Spinal cord (tissue), 10 donors: Measurements from ENCODE around the gene CYP2W1. TPM values are rescaled to one million over a fixed set of nuclear protein-coding genes. Genes with fewer than 3 reads are reported as not detected.
A peak's percentile ranks its signal among the peaks of the same experiment; 100 is the strongest.

ENCODE experiments used
- DNase-seq, 6 donors: peaks; one replicate each; pipeline versions ENCODE4 v3.0.0 to v3.0.0-alpha.2; 2013 to 2015; ENCODE audit warnings: low spot score in 6 of 6, low read depth in 4 of 6
- H3K27ac ChIP-seq: one replicate; pipeline ENCODE4 v1.5.1; 2013; ENCODE audit warnings: low read depth, low read length, control low read depth
- H3K27me3 ChIP-seq: one replicate; pipeline ENCODE4 v1.6.1; 2013; ENCODE audit warnings: low read length; ENCODE audit not compliant: control insufficient read depth, insufficient read depth
- H3K36me3 ChIP-seq: one replicate; pipeline ENCODE4 v1.6.1; 2013; ENCODE audit warnings: low read length; ENCODE audit not compliant: control insufficient read depth, insufficient read depth
- H3K4me1 ChIP-seq: one replicate; pipeline ENCODE4 v1.6.1; 2013; ENCODE audit warnings: low read length; ENCODE audit not compliant: control insufficient read depth, insufficient read depth
- H3K4me3 ChIP-seq: one replicate; pipeline ENCODE4 v1.5.1; 2013; ENCODE audit warnings: low read depth, low read length, control low read depth
- H3K9me3 ChIP-seq: one replicate; pipeline ENCODE4 v1.6.1; 2013; ENCODE audit warnings: low read length; ENCODE audit not compliant: control insufficient read depth, insufficient read depth
- WGBS: methylation state at CpG from one replicate; pipeline ENCODE4 v1.1.5; 2013; ENCODE audit warnings: missing lambda C conversion rate; ENCODE audit not compliant: insufficient coverage; 5-methylcytosine and 5-hydroxymethylcytosine counted together
- polyA plus RNA-seq, 2 donors: library from polyadenylated mRNA; unstranded; fragments of 120-200 nt; gene quantifications; one replicate each; pipeline ENCODE4 v1.2.1, GENCODE V29; 2013; ENCODE audit not compliant: insufficient read length in 2 of 2
- total RNA-seq, 2 donors: library from RNA; depleted of rRNA in 1 of 2; stranded (reverse); fragments of 120-200 nt in 1 of 2; fragments of >200 nt in 1 of 2; gene quantifications; one replicate each; pipeline versions ENCODE4 v1.2.3 to v1.2.4, GENCODE V29; 2013 to 2014
- donor health status: healthy.

Gene CYP2W1
- total and polyA plus RNA-seq, 4 donors: 0.44 to 1.8 (median 1.1) TPM

- Histone ChIP-seq H3K36me3 (peaks cover 9% of the 10 kb centered on the region), H3K27ac (no peak overlapping the region), H3K27me3 (no peaks in the 10 kb centered on the region), H3K9me3 (no peaks in the 10 kb centered on the region), H3K4me1 (peaks cover 47% of the 10 kb centered on the region), H3K4me3 (no peak overlapping the region)
- WGBS: 22% methylated on average over 24 of the region's 24 CpGs
- no peak for DNase-seq
Observed at GRCh38 chr7:988426-988911, 5.5 kb downstream of the CYP2W1 start.

GRCh38 chr7:988963-989529 is 6.1 kb downstream of the CYP2W1 start:
- Histone ChIP-seq H3K4me1 (peaks cover 46% of the 10 kb centered on the region), H3K9me3 (no peaks in the 10 kb centered on the region), H3K27me3 (no peaks in the 10 kb centered on the region), H3K36me3 (peaks cover 10% of the 10 kb centered on the region), H3K27ac (no peak overlapping the region), H3K4me3 (no peak overlapping the region)
- no peak for DNase-seq
- WGBS: 61% methylated on average over 13 of the region's 15 CpGs

DNA sequence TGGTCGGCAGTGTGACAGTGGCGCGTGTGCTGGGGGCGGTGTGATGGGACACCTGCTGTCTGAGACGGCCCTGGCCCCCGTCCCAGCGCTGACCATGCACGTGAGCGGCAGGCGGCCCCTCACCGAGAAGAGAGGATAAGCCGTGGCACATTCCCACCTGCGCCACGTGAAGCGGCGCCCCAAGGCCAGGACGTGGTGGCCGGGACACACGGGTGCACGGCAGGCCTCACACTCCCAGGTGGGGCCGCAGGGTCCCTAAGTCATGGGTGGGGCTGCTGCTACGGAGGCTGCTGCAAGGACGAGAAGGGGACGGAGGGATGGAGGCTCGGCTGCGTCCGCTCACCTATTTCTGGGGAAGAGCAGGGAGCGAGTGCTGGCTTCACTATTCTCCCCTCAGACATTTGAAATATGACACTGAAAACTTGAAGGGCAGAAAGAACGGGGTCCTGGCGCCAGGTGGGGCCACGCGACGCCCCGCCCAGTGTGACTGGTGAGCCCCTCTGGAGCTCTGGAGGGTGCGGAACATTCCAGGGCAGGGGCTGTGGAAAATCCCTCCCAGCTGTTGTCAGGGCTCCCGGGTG is 7.5 kb downstream of the CYP2W1 start:
- Histone ChIP-seq H3K4me1 (peaks cover 49% of the 10 kb centered on the region), H3K4me3 (no peak overlapping the region), H3K27me3 (no peaks in the 10 kb centered on the region), H3K27ac (no peak overlapping the region), H3K36me3 (peaks cover 20% of the 10 kb centered on the region), H3K9me3 (no peaks in the 10 kb centered on the region)
- 86% methylated on average over 34 of the region's 36 CpGs for WGBS
- no peak for DNase-seq

DNA sequence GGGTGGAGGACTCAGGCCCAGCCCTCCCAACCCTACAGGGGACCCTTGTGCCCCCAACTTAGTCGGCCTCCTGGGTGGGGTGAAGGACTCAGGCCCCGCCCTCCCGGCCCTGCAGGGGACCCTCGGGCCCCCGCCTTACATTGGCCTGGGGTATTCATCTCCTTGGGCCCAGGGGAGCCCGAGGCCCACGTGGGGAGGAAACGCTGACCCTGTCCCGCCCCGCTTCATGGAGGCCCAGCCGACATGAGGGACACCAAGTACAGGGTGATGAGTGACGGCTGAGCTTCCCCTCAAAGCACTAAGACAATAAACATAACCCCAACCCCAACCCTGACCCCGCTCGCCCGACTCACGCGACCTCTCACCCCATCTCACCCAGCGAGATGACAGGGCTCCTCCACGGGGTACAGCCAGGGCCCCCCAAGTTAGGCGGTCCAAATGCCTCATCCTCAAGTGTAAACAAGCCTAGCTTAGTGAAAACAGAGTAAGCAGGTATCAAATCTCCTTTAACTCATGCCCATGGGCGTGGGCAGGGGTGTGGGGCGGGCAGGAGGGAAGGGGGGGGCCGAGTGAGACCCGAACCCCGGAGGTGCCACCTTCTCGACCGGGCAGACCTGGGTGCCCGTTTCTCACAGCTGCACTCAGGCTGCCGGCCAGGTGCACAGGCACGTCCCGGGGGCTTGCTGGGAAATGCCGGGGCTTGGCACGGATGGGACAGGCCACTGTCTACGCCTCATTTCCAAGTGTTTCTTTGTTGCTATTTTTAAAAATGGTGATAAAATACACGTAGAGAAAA is 8.2 kb downstream of the CYP2W1 start:
- Histone ChIP-seq H3K27me3 (no peaks in the 10 kb centered on the region), H3K36me3 (peaks cover 27% of the 10 kb centered on the region), H3K4me3 (no peak overlapping the region), H3K27ac (no peak overlapping the region), H3K9me3 (no peaks in the 10 kb centered on the region), H3K4me1 (peaks cover 55% of the 10 kb centered on the region)
- DNase-seq: no peak
- WGBS: 73% methylated on average over 11 of the region's 35 CpGs

- H3K36me3 ChIP-seq: peaks cover 36% of the 10 kb centered on the region
- H3K27me3 ChIP-seq: no peaks in the 10 kb centered on the region
- H3K9me3 ChIP-seq: no peaks in the 10 kb centered on the region
- WGBS: 78% methylated on average over 31 of the region's 34 CpGs
- peaks cover 64% of the 10 kb centered on the region for H3K4me1 ChIP-seq
- H3K4me3 ChIP-seq: no peak overlapping the region
- DNase-seq: no peak
- H3K27ac ChIP-seq: no peak overlapping the region
Observed at GRCh38 chr7:991729-992656, 9.0 kb downstream of the CYP2W1 start.

GRCh38 chr7:992709-993607 is 10.0 kb downstream of the CYP2W1 start:
- H3K4me1 ChIP-seq: peaks cover 66% of the 10 kb centered on the region
- H3K36me3 ChIP-seq: peaks cover 46% of the 10 kb centered on the region
- WGBS: 20% methylated on average over 33 of the region's 34 CpGs
- peak; percentile 79 to 98 (median 89) for DNase-seq
- H3K4me3 ChIP-seq: no peak overlapping the region
- no peaks in the 10 kb centered on the region for H3K27me3 ChIP-seq
- H3K9me3 ChIP-seq: no peaks in the 10 kb centered on the region
- H3K27ac ChIP-seq: no peak overlapping the region

GRCh38 chr7:994592-995308 is 11.8 kb downstream of the CYP2W1 start:
- Histone ChIP-seq H3K36me3 (peaks cover 56% of the 10 kb centered on the region), H3K9me3 (no peaks in the 10 kb centered on the region), H3K27me3 (no peaks in the 10 kb centered on the region), H3K4me1 (peaks cover 53% of the 10 kb centered on the region), H3K4me3 (no peak overlapping the region), H3K27ac (no peak overlapping the region)
- WGBS: 78% methylated on average over 26 of the region's 28 CpGs
- no peak for DNase-seq

- no peak for DNase-seq
- H3K4me3 ChIP-seq: no peak overlapping the region
- 87% methylated on average over 14 of the region's 14 CpGs for WGBS
- H3K27me3 ChIP-seq: no peaks in the 10 kb centered on the region
- H3K27ac ChIP-seq: no peak overlapping the region
- no peaks in the 10 kb centered on the region for H3K9me3 ChIP-seq
- peaks cover 53% of the 10 kb centered on the region for H3K4me1 ChIP-seq
- peaks cover 62% of the 10 kb centered on the region for H3K36me3 ChIP-seq
Observed at GRCh38 chr7:995571-995970, 12.6 kb downstream of the CYP2W1 start.
